ENCODE measurements around the gene AK9. TPM values are rescaled to one million over a fixed set of nuclear protein-coding genes. Genes with fewer than 3 reads are reported as not detected.

The AK9 gene
- total RNA-seq, 4 donors from 2014 or later, result 9.1 to 15.7 (median 13.2) TPM

DNA sequence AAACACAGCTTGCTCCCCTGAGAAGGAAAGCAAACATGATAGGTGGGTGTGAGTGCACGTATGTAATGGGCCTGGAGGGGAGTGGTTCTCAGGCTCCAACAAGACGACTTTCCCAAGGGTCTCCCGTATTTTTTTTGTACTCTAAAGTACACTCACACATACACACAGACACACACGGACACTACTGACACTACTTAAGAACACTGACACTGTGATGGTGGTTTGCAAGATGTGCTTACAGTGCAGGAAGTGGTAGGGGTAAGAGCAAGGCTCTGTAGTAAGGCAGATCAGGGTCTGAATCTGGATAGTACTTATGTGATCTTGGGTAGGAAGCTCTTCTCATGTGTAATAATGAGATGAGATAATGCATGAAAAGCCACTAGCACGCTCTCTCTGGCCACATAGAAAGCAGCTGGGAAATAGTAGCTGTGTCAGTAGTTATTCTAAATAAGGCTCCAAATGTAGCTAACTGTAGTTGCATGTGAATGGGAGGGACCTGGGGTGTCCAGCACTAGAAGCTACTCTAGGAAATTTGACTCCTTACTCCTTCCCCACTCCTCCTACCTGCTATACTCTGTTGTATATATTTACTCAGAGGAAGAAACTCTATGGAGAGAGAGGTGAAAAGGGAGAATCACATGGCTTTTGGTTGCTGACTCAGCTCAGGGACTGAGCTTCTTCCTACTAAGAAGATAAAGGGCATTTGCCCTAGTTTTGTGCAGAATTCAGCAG, 199.6 kb downstream of the AK9 start:
- H3K27ac ChIP-seq, result no peak overlapping the region
- H3K4me1 ChIP-seq, result no peaks in the 10 kb centered on the region
- no peak for TF ChIP-seq EP300 (IDR thresholded peaks at IDR 0.05)
- 47 to 72% methylated on average over 5 of the region's 5 CpGs for whole genome bisulfite sequencing, 2 donors (ENCODE audit: low coverage in 1 of 2)
- no peaks in the 10 kb centered on the region for H3K9me3 ChIP-seq
- H3K36me3 ChIP-seq, result no peaks in the 10 kb centered on the region
- H3K4me3 ChIP-seq, result no peak overlapping the region
- ATAC-seq, result no peak
- H3K27me3 ChIP-seq, result no peaks in the 10 kb centered on the region

DNA sequence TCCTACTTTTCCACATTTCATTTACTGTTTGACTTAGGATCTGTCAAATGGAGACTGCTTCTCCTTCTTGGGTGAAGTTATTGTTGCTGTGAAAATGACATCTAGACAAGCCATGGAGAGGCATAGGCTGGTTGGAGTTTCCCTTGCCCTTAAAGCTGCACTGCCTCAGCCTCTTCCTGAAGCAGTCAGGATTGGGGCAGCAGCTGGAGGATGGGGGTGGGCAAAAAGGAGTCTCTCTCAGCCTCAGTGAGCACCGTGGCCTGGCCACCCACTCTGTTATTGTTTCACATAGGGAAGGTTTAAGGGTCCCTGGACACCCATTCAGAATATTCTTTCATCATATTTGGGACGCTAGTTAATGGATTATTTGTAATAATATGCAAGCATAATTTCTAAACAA, 200.3 kb downstream of the AK9 start:
- WGBS, 2 donors (ENCODE audit: low coverage in 1 of 2), result 70 to 100% methylated on average over 1 to 2 of the region's 2 CpGs
- Histone ChIP-seq H3K27ac (no peak overlapping the region), H3K27me3 (no peaks in the 10 kb centered on the region), H3K4me3 (no peak overlapping the region), H3K4me1 (no peaks in the 10 kb centered on the region), H3K9me3 (no peaks in the 10 kb centered on the region), H3K36me3 (no peaks in the 10 kb centered on the region)
- TF ChIP-seq, protein P1, sequence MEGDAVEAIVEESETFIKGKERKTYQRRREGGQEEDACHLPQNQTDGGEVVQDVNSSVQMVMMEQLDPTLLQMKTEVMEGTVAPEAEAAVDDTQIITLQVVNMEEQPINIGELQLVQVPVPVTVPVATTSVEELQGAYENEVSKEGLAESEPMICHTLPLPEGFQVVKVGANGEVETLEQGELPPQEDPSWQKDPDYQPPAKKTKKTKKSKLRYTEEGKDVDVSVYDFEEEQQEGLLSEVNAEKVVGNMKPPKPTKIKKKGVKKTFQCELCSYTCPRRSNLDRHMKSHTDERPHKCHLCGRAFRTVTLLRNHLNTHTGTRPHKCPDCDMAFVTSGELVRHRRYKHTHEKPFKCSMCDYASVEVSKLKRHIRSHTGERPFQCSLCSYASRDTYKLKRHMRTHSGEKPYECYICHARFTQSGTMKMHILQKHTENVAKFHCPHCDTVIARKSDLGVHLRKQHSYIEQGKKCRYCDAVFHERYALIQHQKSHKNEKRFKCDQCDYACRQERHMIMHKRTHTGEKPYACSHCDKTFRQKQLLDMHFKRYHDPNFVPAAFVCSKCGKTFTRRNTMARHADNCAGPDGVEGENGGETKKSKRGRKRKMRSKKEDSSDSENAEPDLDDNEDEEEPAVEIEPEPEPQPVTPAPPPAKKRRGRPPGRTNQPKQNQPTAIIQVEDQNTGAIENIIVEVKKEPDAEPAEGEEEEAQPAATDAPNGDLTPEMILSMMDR (IDR thresholded peaks at IDR 0.05), result no peak
- TF ChIP-seq POLR2AphosphoS5 (IDR thresholded peaks at IDR 0.05) (no peak), EP300 (IDR thresholded peaks at IDR 0.05) (no peak), POLR2A (IDR thresholded peaks at IDR 0.05) (no peak)
- no peak for ATAC-seq

DNA sequence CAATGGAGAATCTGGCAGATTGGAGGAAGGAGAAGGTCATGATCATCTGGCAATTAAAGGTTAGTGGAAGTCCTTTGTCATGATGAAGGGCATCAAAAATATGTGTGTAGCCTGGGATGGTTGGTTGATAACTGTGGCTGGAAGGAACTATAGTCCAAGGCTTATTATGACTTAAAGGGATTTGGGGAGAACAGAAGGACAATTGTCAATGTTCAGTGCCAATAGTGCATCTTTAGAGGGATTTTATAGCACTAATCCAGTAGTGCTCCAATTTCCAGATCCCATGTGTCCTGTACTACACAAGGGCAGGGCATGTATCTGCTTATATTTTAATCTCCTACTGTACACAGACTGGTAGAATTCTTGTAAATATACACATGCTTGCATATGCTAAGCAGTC, 203.0 kb downstream of the AK9 start:
- H3K4me1 ChIP-seq, result peaks cover 0 to 6% (median 0%) of the 10 kb centered on the region in 3 donors
- H3K27ac ChIP-seq, result no peak overlapping the region
- no peaks in the 10 kb centered on the region for H3K36me3 ChIP-seq
- H3K27me3 ChIP-seq, result no peaks in the 10 kb centered on the region
- H3K9me3 ChIP-seq, result no peaks in the 10 kb centered on the region
- no peak for ATAC-seq
- TF ChIP-seq POLR2A (IDR thresholded peaks at IDR 0.05) (no peak), POLR2AphosphoS5 (IDR thresholded peaks at IDR 0.05) (no peak), EP300 (IDR thresholded peaks at IDR 0.05) (no peak)
- TF ChIP-seq, protein P1 (IDR thresholded peaks at IDR 0.05), result no peak
- H3K4me3 ChIP-seq, result no peak overlapping the region

DNA sequence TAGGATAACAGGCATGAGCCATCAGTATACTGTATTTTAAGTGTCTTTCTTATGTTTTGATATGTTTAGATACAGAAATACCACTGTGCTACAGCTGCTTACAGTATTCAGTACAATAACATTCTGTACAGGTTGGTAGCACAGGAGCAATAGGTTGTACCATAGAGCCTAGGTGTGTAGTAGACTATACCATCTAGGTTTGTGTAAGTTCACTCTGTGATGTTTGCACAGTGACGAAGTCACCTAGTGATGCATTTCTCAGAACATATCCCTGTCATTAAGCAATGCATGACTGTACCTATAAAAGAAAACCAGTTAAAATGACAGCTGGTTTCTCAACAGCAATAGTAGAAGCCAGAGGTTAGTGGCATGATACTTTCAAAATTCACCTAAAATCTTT, 204.9 kb downstream of the AK9 start:
- no peak for TF ChIP-seq POLR2A (IDR thresholded peaks at IDR 0.05)
- no peak for TF ChIP-seq POLR2AphosphoS5 (IDR thresholded peaks at IDR 0.05)
- no peak for TF ChIP-seq EP300 (IDR thresholded peaks at IDR 0.05)
- TF ChIP-seq, protein P1 (IDR thresholded peaks at IDR 0.05), result no peak
- H3K4me1 ChIP-seq, result peaks cover 0 to 22% (median 12%) of the 10 kb centered on the region in 3 donors
- no peak for ATAC-seq
- no peak overlapping the region for H3K4me3 ChIP-seq
- no peaks in the 10 kb centered on the region for H3K27me3 ChIP-seq
- H3K27ac ChIP-seq, result no peak overlapping the region
- peaks cover 0 to 7% of the 10 kb centered on the region in 2 donors for H3K36me3 ChIP-seq
- WGBS, 2 donors (ENCODE audit: low coverage in 1 of 2), result 89% methylated on average over 1 of the region's 1 CpG; no CpG with 5 or more reads in 1 of the 2 donors
- no peaks in the 10 kb centered on the region for H3K9me3 ChIP-seq

DNA sequence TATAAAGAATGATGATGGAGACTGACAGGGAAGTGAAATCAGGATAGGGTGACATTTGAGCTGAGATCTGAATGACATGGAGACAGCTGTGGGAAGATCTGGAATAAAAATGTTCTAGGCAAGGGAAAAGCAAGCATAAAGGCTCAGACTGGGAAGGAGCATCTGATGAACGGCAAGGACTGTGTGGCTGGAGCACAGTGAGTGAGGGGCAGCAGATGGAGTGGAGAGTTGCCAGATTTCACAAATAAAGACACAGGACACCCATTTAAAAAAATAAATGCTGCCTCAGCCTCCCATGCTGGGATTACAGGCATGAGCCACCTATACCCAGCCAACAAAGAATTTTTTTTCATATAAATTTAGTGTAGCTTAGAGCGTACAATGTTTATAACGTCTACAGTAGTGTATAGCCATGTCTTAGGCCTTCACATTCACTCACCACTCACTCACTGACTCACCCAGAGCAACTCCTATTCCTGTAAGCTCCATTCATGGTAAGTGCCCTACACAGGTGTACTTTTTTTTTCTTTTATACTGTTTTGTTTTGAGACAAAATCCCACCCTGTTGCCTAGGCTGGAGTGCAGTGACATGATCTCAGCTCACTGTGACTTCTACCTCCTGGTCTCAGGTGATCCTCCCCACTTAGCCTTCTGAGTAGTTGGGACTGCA, 205.6 kb downstream of the AK9 start:
- peaks cover 0 to 14% of the 10 kb centered on the region in 2 donors for H3K36me3 ChIP-seq
- H3K4me1 ChIP-seq, result peaks cover 3 to 28% (median 19%) of the 10 kb centered on the region in 3 donors
- H3K9me3 ChIP-seq, result no peaks in the 10 kb centered on the region
- ATAC-seq, result no peak
- no peaks in the 10 kb centered on the region for H3K27me3 ChIP-seq
- H3K27ac ChIP-seq, result no peak overlapping the region
- H3K4me3 ChIP-seq, result no peak overlapping the region
- TF ChIP-seq POLR2A (IDR thresholded peaks at IDR 0.05) (no peak), EP300 (IDR thresholded peaks at IDR 0.05) (no peak), POLR2AphosphoS5 (IDR thresholded peaks at IDR 0.05) (no peak)
- TF ChIP-seq, protein P1 (IDR thresholded peaks at IDR 0.05), result no peak
- 61 to 65% methylated on average over 3 of the region's 3 CpGs for WGBS, 2 donors (ENCODE audit: low coverage in 1 of 2)
